ENCODE data around the gene LMO1. TPM values are rescaled to one million over a fixed set of nuclear protein-coding genes. Genes with fewer than 3 reads are reported as not detected.

Gene LMO1
- total and polyA plus RNA-seq, 2 of the 8 experiments (the other 6 are each of a cell fraction or from before 2014, with no cell fraction given): 0.17 TPM; not detected in 1

DNA sequence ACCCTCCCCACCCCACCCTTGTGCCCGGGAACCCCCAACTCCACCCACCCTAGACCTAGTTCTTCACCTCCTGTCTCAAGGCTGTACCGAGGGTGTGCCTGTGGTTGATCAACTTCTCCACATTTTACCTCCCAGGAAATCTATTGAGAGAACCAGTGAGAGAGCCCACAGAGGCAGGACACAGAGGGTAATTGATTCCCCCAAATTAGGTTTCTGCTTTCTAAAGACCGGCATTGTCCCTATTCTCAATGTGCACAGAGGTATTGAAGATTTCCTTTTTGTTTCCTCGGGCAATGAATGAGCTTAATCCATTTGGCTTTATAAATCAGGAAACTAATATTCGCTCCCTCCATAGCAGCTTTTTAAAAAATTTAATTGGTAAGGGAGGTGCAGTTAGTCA lies 6.0 kb upstream of the LMO1 start:
- ChIA-PET POLR2A (ENCODE audit: partially characterized antibody) (interaction anchor here (0.7 to 0.8 kb wide), 2 partner anchors 43 to 49 kb away, joined by 3 to 4 read pairs; no protein-coding TSS in a partner anchor), CTCF (ENCODE audit: partially characterized antibody) (interaction anchor here (0.7 to 1.8 kb wide), 9 partner anchors 9 to 297 kb away, joined by 3 to 6 read pairs (median 4); no protein-coding TSS in a partner anchor)
- peaks cover 43 to 64% (median 58%) of the 10 kb centered on the region in 4 experiments for H3K27me3 ChIP-seq (replicated peaks in 1 of 4; ENCODE audit: control insufficient read depth in 3 of 4, extremely low read depth in 1 of 4, insufficient read depth in 3 of 4, low read length in 3 of 4)
- TF ChIP-seq CBX5 (IDR thresholded peaks at IDR 0.05; ENCODE audit: low read depth, low read length): no peak
- TF ChIP-seq YY1 (IDR thresholded peaks at IDR 0.05; ENCODE audit: low read depth, low read length): no peak
- TF ChIP-seq EZH2 (IDR thresholded peaks at IDR 0.05; ENCODE audit: low read depth, low read length, severe bottlenecking): no peak
- no peak for TF ChIP-seq SRF (IDR thresholded peaks at IDR 0.05; ENCODE audit: low read depth, low read length)
- no peak for TF ChIP-seq GTF2F1 (IDR thresholded peaks at IDR 0.05; ENCODE audit: borderline replicate concordance, low read depth, low read length)
- no peak for TF ChIP-seq KDM4A (IDR thresholded peaks at IDR 0.05; ENCODE audit: low read depth, low read length, severe bottlenecking)
- TF ChIP-seq ZNF274 (IDR thresholded peaks at IDR 0.05; ENCODE audit: borderline replicate concordance, extremely low read depth, low read length): no peak
- no peak for TF ChIP-seq JUN (IDR thresholded peaks at IDR 0.05; ENCODE audit: low read depth, low read length)
- no peak for TF ChIP-seq EGR1 (IDR thresholded peaks at IDR 0.05; ENCODE audit: borderline replicate concordance, low read depth, low read length)
- no peak for TF ChIP-seq RBBP5 (IDR thresholded peaks at IDR 0.05; ENCODE audit: borderline replicate concordance, low read depth, low read length)
- TF ChIP-seq HDAC6 (IDR thresholded peaks at IDR 0.05; ENCODE audit: low read depth, low read length): no peak
- no peak for TF ChIP-seq BACH1 (IDR thresholded peaks at IDR 0.05; ENCODE audit: low read length)
- TF ChIP-seq CHD1 (IDR thresholded peaks at IDR 0.05; ENCODE audit: low read depth, low read length): no peak

More for the DNA sequence above, 6.0 kb upstream of the LMO1 start:
- Histone ChIP-seq H2BK20ac (ENCODE audit: low read length) (no peak overlapping the region), H3K4me3 (ENCODE audit: extremely low read depth in 1 of 4, insufficient read depth in 2 of 4, low read depth in 3 of 4, low read length in 4 of 4) (no peak overlapping the region), H2BK120ac (replicated peaks; ENCODE audit: low read depth, low read length) (no peak overlapping the region), H3K79me1 (ENCODE audit: low read depth, low read length) (no peaks in the 10 kb centered on the region), H2AK5ac (ENCODE audit: low read depth, low read length) (no peak overlapping the region), H3K4me2 (ENCODE audit: insufficient read depth in 1 of 2, low read depth in 2 of 2, low read length in 2 of 2) (no peak overlapping the region; a peak in 1 of 4 replicates), H3K23me2 (ENCODE audit: low read depth, low read length) (peaks cover 6% of the 10 kb centered on the region; the same call in 1 of the 2 replicates), H3K4me1 (replicated peaks in 1 of 4; ENCODE audit: control insufficient read depth in 3 of 4, insufficient read depth in 4 of 4, low read length in 3 of 4) (peaks cover 0 to 5% (median 3%) of the 10 kb centered on the region in 4 experiments; a peak in 3 of 7 replicates), H3K36me3 (ENCODE audit: control insufficient read depth in 2 of 4, insufficient read depth in 4 of 4, low read length in 3 of 4) (peaks cover 0 to 7% (median 0%) of the 10 kb centered on the region in 4 experiments; a peak in 1 of 8 replicates), H3K27ac (ENCODE audit: low read depth, low read length) (no peak overlapping the region), H2BK12ac (ENCODE audit: low read depth, low read length) (no peak overlapping the region), H3K14ac (ENCODE audit: insufficient read length) (no peak overlapping the region), H4K5ac (ENCODE audit: insufficient read length, low read depth, low read length) (no peak overlapping the region), H3K4ac (replicated peaks; ENCODE audit: insufficient read length, low read depth, low read length) (no peak overlapping the region), H2BK15ac (ENCODE audit: low read length) (no peak overlapping the region), H4K8ac (ENCODE audit: extremely low read depth, insufficient read depth, low read length) (no peak overlapping the region), H2BK5ac (ENCODE audit: low read depth, low read length) (no peak overlapping the region), H3K9me3 (ENCODE audit: insufficient read depth in 2 of 2, low read depth in 1 of 2, low read length in 1 of 2) (no peaks in the 10 kb centered on the region), H3K56ac (replicated peaks; ENCODE audit: insufficient read length, low read depth, low read length) (no peak overlapping the region), H4K20me1 (replicated peaks in 1 of 2; ENCODE audit: control insufficient read depth in 1 of 2, insufficient read depth in 2 of 2, low read length in 2 of 2) (peaks cover 0 to 9% of the 10 kb centered on the region in 2 experiments), H3K18ac (ENCODE audit: extremely low read depth, low read length) (no peak overlapping the region), H2AFZ (ENCODE audit: low read length) (no peak overlapping the region), H3K9ac (replicated peaks in 1 of 4; ENCODE audit: extremely low read depth in 1 of 4, low read depth in 3 of 4, low read length in 3 of 4) (no peak overlapping the region), H3K23ac (ENCODE audit: insufficient read length) (no peak overlapping the region), H4K91ac (replicated peaks; ENCODE audit: insufficient read length, low read length) (no peak overlapping the region), H3K79me2 (ENCODE audit: control insufficient read depth in 1 of 2, insufficient read depth in 2 of 2, low read length in 2 of 2) (no peaks in the 10 kb centered on the region)
- FAIRE-seq (no peak), DNase-seq (ENCODE audit: low read depth in 1 of 2, low spot score in 2 of 2) (no peak)
- WGBS, 2 experiments (ENCODE audit: extremely low coverage in 1 of 2, insufficient coverage in 1 of 2, insufficient read length in 1 of 2, insufficient replicate concordance in 2 of 2, low coverage in 1 of 2, low lambda C conversion rate in 2 of 2, missing lambda C conversion rate in 1 of 2): 86% methylated on average over 4 of the region's 5 CpGs; no CpG with 5 or more reads in 1 of the 2 experiments
